Mesothelial cell of epicardium (in vitro differentiated cells): ENCODE results near the gene MYL12A. TPM values are rescaled to one million over a fixed set of nuclear protein-coding genes. Genes with fewer than 3 reads are reported as not detected.
A peak's percentile ranks its signal among the peaks of the same experiment; 100 is the strongest.

Experiments used
- DNase-seq, 2 experiments: peaks; one replicate each; pipeline ENCODE4 v3.0.0; 2021; ENCODE audit warnings: low spot score in 2 of 2; ENCODE audit not compliant: unreplicated experiment in 2 of 2
- H3K27ac Mint-ChIP-seq: 2 replicates; pipeline ENCODE4 v1.8.0; 2021; ENCODE audit warnings: mixed read lengths
- H3K27me3 Mint-ChIP-seq: 2 replicates; pipeline ENCODE4 v1.8.0; 2021; ENCODE audit warnings: low read depth, mixed read lengths
- H3K36me3 Mint-ChIP-seq: 2 replicates; pipeline ENCODE4 v1.8.0; 2021; ENCODE audit warnings: mixed read lengths
- H3K4me1 Mint-ChIP-seq: 2 replicates; pipeline ENCODE4 v1.8.0; 2021; ENCODE audit warnings: mixed read lengths
- H3K4me3 Mint-ChIP-seq: 2 replicates; pipeline ENCODE4 v1.8.0; 2021; ENCODE audit warnings: mild to moderate bottlenecking, moderate library complexity, mixed read lengths
- H3K9me3 Mint-ChIP-seq: 2 replicates; pipeline ENCODE4 v1.8.0; 2021; ENCODE audit warnings: mixed read lengths
- total RNA-seq: library from RNA; stranded (reverse); gene quantifications from 3 replicates; pipeline ENCODE4 v1.2.1, GENCODE V29; 2021
- TF ChIP-seq, protein P1 (sequence below): fragments of 200-600 bp; sonication (generic); IDR thresholded peaks from one replicate; pipeline ENCODE4 v1.5.0; 2021; ENCODE audit warnings: antibody characterized with exemption; ENCODE audit not compliant: unreplicated experiment

The MYL12A gene
- total RNA-seq, 1 donor from 2014 or later: 220 TPM

DNA sequence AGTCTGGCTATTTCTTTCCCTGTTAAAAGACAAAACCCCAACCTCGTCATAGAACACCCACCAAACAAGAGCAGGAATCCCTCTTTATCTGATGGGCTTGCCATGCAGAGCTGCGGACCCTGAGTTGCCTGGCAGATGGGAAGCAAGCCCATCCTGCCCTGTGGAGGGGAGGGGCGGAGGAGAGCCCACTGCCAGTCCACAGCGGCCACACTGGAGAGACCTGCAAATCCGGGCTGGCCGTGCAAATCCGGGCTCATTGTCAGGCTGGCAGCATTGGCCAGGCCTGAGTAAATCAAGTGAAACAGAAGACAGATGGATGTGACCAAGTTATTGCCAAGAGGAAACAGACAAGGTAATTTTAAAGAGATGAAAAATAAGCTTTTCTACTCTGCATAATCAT is 36.3 kb downstream of the MYL12A start:
- H3K27me3 Mint-ChIP-seq: no peaks in the 10 kb centered on the region
- no peak for DNase-seq
- H3K4me1 Mint-ChIP-seq: peaks cover 14% of the 10 kb centered on the region
- peaks cover 25% of the 10 kb centered on the region for H3K9me3 Mint-ChIP-seq
- no peak overlapping the region for H3K4me3 Mint-ChIP-seq
- H3K27ac Mint-ChIP-seq: peak overlapping the region; percentile 48
- TF ChIP-seq, protein P1, sequence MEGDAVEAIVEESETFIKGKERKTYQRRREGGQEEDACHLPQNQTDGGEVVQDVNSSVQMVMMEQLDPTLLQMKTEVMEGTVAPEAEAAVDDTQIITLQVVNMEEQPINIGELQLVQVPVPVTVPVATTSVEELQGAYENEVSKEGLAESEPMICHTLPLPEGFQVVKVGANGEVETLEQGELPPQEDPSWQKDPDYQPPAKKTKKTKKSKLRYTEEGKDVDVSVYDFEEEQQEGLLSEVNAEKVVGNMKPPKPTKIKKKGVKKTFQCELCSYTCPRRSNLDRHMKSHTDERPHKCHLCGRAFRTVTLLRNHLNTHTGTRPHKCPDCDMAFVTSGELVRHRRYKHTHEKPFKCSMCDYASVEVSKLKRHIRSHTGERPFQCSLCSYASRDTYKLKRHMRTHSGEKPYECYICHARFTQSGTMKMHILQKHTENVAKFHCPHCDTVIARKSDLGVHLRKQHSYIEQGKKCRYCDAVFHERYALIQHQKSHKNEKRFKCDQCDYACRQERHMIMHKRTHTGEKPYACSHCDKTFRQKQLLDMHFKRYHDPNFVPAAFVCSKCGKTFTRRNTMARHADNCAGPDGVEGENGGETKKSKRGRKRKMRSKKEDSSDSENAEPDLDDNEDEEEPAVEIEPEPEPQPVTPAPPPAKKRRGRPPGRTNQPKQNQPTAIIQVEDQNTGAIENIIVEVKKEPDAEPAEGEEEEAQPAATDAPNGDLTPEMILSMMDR: no peak
- H3K36me3 Mint-ChIP-seq: peaks cover 12% of the 10 kb centered on the region

GRCh38 chr18:3284501-3284900 is 36.9 kb downstream of the MYL12A start:
- H3K27ac Mint-ChIP-seq: no peak overlapping the region

GRCh38 chr18:3286159-3286558 is 38.6 kb downstream of the MYL12A start:
- no peak overlapping the region for H3K4me3 Mint-ChIP-seq
- H3K27me3 Mint-ChIP-seq: no peaks in the 10 kb centered on the region
- no peak for DNase-seq
- peaks cover 40% of the 10 kb centered on the region for H3K9me3 Mint-ChIP-seq
- TF ChIP-seq, protein P1: no peak
- H3K36me3 Mint-ChIP-seq: peaks cover 26% of the 10 kb centered on the region
- peaks cover 14% of the 10 kb centered on the region for H3K4me1 Mint-ChIP-seq
- no peak overlapping the region for H3K27ac Mint-ChIP-seq

More at GRCh38 chr18:3284501-3284900, 36.9 kb downstream of the MYL12A start:
- H3K4me1 Mint-ChIP-seq: peaks cover 14% of the 10 kb centered on the region
- H3K27me3 Mint-ChIP-seq: no peaks in the 10 kb centered on the region
- H3K36me3 Mint-ChIP-seq: peaks cover 16% of the 10 kb centered on the region
- TF ChIP-seq, protein P1: no peak
- H3K9me3 Mint-ChIP-seq: peaks cover 30% of the 10 kb centered on the region
- H3K4me3 Mint-ChIP-seq: no peak overlapping the region
- no peak for DNase-seq

DNA sequence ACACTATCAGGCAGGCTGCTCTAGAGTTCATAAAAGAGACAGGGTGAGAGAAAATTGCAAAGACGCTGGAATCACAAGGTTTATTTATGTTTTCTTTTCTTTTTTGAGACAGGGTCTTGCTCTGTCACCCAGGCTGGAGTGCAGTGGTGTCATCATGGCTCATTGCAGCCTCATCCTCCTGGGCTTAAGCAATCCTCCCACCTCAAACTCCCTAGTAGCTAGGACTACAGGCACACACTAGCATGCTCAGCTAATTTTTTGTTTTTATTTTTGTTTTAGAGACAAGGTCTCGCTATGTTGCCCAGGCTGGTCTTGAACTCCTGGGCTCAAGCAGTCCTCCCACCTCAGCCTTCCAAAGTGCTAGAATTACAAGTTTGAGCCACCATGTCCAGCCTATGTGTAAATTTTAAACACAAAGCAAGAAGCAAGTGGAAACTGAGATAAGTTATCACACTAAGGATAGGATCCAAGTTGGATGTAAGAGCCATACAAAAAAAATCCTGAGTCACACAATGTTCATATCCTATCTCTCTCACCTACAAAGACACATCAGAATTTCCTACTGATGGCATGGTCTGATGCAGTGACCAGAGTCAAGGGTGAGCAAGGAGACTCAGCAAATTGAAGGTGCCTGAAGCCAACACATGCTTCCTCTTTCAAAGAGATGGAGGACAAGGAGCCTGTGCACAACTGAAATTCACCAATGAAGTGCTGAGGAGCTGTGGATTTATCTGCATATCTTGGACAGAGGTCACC is 45.8 kb downstream of the MYL12A start:
- no peak overlapping the region for H3K27ac Mint-ChIP-seq
- H3K36me3 Mint-ChIP-seq: peaks cover 59% of the 10 kb centered on the region
- peaks cover 5% of the 10 kb centered on the region for H3K4me1 Mint-ChIP-seq
- TF ChIP-seq, protein P1: no peak
- H3K27me3 Mint-ChIP-seq: no peaks in the 10 kb centered on the region
- H3K4me3 Mint-ChIP-seq: no peak overlapping the region
- H3K9me3 Mint-ChIP-seq: peaks cover 60% of the 10 kb centered on the region
- DNase-seq: no peak

DNA sequence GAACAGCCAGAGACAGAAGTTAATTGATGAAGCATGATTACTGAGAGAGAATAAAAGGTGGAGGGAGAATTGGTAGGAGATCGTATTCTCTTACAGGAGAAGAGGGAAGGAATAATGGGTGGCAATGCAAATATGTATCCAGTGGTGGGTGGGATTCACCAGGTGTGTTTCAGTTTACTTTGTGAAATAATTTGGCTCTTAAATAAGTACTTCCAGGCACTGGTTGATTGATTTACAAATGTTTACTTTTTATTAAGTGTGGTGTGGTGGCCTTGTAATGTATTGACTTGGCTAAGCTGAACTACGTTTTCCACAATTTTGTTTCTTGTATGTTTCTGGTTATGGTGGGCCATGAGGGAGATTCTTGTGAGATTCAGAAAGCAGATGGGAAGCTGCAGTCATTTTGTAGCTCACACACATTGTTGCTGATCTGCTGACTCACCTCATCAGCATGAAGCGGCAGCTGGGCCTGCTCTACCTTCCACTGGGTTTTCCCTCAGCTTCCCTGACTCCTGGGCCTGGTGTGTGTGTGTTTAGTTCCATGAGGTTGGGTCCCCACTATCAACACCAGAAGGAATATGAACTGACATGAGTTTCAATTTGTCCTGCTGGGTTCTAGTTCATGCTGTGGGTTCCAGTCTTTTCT is 47.0 kb downstream of the MYL12A start:
- H3K4me1 Mint-ChIP-seq: peaks cover 5% of the 10 kb centered on the region
- no peak overlapping the region for H3K4me3 Mint-ChIP-seq
- TF ChIP-seq, protein P1: no peak
- DNase-seq: no peak
- peaks cover 54% of the 10 kb centered on the region for H3K36me3 Mint-ChIP-seq
- no peak overlapping the region for H3K27ac Mint-ChIP-seq
- peaks cover 58% of the 10 kb centered on the region for H3K9me3 Mint-ChIP-seq
- H3K27me3 Mint-ChIP-seq: no peaks in the 10 kb centered on the region
